Activated CD4-positive, alpha-beta T cell treated with anti-CD3 and anti-CD28 coated beads, Interleukin-2, amount 50 U/mL, for 16 hours (primary cell): Measurements from ENCODE around the gene MYADM.
"Not testable (repeated sequence)": the region's sequence is repeated elsewhere in the genome, so short reads cannot be mapped to it uniquely, and the experiment has no call there.

Experiments used
- DNase-seq: peaks from one replicate; pipeline ENCODE4 v3.0.0-alpha.2; 2020

MYADM gene

GRCh38 chr19:53868892-53869804, 1.5 kb downstream of the MYADM start:
- peak; percentile 86 for DNase-seq

- not testable (repeated sequence) for DNase-seq
Measured at GRCh38 chr19:53869805-53870484, 2.3 kb downstream of the MYADM start.

GRCh38 chr19:53870485-53870844, 2.8 kb downstream of the MYADM start:
- DNase-seq: no peak

DNA sequence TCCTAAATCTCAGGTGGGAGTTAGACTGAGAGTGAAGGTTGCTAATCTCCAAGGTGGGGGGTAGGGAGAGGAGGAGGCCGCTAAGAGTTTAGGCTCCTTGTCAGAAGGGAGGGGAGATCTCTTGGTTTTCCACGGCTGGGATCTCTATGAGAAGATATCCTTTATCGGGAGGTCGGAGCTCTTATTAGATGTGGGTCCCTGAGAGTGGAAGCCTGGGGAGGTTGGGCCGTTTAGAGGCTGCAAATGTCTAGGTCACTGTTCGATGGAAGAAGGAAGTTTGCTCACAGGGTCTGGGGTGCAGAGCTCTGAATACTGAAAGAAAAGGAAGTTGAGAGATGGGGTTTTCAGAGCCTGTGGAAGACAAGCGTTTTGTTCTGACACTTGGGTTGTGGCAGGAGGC, 3.8 kb downstream of the MYADM start:
- DNase-seq: no peak

GRCh38 chr19:53872762-53873161, 5.1 kb downstream of the MYADM start:
- DNase-seq: no peak

DNA sequence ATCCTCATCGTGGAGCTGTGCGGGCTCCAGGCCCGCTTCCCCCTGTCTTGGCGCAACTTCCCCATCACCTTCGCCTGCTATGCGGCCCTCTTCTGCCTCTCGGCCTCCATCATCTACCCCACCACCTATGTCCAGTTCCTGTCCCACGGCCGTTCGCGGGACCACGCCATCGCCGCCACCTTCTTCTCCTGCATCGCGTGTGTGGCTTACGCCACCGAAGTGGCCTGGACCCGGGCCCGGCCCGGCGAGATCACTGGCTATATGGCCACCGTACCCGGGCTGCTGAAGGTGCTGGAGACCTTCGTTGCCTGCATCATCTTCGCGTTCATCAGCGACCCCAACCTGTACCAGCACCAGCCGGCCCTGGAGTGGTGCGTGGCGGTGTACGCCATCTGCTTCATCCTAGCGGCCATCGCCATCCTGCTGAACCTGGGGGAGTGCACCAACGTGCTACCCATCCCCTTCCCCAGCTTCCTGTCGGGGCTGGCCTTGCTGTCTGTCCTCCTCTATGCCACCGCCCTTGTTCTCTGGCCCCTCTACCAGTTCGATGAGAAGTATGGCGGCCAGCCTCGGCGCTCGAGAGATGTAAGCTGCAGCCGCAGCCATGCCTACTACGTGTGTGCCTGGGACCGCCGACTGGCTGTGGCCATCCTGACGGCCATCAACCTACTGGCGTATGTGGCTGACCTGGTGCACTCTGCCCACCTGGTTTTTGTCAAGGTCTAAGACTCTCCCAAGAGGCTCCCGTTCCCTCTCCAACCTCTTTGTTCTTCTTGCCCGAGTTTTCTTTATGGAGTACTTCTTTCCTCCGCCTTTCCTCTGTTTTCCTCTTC, 6.3 kb downstream of the MYADM start:
- DNase-seq: no peak

DNA sequence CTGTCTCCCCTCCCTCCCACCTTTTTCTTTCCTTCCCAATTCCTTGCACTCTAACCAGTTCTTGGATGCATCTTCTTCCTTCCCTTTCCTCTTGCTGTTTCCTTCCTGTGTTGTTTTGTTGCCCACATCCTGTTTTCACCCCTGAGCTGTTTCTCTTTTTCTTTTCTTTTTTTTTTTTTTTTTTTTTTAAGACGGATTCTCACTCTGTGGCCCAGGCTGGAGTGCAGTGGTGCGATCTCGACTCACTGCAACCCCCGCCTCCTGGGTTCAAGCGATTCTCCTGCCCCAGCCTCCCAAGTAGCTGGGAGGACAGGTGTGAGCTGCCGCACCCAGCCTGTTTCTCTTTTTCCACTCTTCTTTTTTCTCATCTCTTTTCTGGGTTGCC, 6.9 kb downstream of the MYADM start:
- DNase-seq: no peak

DNA sequence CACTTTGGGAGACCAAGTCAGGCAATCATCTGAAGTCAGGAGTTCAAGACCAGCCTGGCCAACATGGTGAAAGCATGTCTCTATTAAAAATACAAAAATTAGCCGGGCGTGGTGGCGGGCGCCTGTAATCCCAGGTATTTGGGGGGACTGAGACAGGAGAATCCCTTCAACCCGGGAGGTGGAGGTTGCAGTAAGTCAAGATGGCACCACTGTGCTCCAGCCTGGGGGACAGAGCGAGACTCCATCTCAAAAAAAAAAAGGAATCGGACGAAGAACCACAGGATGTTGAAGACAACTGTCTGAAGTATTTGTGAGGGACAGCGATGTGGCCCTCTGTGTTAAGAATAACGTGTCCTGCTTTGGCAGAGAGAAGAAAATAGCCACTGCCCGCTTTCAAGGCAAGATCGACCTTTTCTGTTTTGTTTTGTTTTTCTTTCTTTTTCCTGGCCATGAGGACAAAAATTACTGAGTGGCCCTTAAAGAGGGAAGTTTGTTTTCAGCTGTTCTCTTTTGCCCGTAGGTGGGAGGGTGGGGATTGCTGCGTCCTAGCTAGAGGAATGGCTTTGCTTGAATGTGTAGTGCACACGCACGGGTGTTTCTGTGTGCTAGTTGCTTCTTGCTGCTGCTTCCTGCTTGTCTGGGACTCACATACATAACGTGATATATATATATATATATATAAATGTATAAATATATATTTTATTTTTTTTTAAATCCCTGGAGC, 8.1 kb downstream of the MYADM start:
- no peak for DNase-seq

DNA sequence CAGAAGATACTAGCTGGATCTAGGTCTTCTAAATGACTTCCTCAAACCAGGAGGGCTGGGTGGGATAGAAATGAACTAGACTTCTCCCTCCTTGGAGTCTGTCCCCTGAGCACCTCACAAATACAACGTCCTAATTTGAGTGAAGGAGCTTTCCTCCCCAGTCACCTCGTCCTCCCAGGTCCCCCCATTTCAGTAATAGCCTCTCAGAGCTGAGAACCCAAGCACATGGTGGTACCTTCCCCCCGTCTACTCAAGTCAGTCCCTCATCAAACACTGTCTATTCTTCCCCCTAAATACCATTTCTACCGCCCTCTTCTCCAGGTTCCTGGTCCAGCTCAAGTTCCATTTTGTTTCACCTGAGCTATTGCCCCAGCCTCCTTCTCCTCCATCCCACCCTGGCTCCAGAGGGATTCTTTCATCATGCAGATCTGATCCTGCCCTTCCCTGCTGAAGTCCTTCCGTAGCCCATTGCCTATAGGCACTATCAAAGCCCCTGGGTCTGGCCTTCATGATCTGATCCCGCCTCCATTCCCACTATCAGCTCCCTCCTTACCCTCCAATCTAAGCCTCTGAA, 9.1 kb downstream of the MYADM start:
- DNase-seq: no peak

GRCh38 chr19:53877361-53877766, 9.7 kb downstream of the MYADM start:
- no peak for DNase-seq

GRCh38 chr19:53878776-53879139, 11.1 kb downstream of the MYADM start:
- no peak for DNase-seq

DNA sequence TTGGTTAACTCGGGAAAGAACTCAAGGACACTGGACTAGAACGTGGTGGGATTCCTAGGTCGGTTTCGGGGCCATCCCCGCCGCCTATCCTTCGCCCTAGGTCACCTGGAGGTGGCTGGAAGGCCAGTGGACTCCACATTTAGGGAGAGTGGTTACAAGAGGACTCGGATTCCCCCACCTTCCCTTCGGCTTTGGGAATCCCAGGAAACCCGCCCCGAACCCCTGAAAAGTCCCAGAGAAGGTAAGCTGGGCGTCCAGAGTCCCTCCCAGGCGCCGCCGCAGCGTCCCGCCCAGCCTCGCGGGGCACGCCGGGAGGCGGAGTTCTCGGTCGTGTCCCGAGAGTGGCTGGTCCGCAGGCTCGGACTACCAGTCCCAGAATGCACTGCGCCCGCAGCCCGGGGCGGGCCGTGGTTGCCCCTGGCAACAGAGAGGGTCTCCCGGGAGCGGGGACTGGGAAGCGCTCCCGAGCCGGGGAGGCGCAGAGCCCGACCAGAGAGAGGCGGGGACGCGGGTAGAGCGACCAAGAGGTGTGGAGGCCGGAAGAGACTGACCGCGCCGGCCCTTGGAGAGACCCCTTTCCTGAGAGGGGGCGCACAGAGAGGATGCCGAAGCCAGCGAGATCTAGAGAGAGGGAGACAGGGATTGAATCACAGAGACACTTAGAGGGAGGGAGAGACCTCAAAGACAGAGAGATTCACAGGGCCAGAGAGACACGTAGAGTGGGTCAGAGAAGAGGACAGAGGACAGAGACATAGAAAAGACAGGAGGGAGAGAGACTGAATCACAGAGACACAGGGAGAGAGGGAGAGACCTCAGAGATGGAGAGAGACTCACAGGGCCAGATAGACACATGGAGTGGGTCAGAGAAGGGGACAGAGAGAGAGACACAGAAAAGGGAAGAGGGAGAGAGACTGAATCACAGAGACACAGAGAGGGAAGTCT, 11.7 kb downstream of the MYADM start:
- DNase-seq: peak; percentile 84

DNA sequence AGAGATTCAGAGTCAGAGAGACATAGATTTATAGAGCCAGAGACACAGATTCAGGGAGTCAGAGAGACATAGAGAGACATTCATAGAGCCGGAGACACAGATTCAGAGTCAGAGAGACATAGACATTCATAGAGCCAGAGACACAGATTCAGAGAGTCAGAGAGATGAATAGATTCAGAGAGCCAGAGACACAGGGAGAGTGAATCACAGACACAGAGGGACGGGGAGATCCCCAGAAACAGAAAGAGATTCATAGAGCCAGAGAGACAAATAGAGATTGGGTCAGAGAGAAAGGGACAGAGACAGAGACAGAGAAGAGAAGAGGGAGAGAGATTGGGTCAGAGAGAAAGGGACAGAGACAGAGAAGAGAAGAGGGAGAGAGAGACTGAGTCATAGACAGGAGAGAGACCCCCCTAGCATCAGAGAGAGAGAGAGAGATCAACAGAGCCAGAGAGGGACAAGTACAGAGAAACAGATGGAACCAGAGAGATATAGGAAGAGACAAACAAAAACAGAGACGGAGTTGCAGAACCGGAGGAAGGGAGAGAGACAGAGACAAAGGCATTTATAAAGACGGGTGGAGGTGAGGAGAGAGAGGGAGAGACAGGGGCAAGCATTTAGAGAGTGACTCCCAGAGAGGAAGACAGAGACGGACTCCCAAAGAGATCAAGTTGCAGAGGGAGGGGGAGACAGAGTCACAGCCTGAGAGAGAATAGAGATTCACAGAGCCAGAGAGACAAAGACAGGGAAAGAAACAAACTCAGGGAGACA, 13.2 kb downstream of the MYADM start:
- no peak for DNase-seq

GRCh38 chr19:53881482-53882390, 14.1 kb downstream of the MYADM start, which contains the start of gene PRKCG:
PRKCG (plus strand) TSS chr19:53882197; CDS start chr19:53882495, 298 bp downstream.
- no peak for DNase-seq

DNA sequence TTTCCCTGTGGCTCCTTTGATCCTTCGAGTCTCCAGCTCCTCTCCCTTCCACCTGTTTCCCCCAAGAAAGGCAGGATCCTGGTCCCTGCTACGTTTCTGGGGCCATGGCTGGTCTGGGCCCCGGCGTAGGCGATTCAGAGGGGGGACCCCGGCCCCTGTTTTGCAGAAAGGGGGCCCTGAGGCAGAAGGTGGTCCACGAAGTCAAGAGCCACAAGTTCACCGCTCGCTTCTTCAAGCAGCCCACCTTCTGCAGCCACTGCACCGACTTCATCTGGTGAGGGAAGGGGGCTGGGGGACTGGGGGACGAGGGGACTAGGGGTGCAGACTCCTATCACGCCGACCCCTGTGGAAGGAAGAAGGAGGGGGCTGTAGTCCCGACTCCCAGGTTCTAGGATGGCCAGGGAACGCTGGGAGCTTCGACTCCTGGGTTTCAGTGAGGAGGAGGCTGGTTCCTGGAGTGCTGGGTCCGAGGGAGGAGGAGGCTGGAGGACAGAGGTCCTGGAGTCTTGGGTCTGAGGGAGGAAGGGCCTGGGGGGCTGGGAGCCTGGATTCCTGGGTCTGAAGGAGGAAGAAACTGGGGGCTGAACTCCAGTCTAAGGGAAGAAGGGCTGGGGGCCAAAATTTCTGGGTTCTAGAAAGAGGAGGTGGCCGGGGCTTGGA, 14.8 kb downstream of the MYADM start:
- DNase-seq: no peak

DNA sequence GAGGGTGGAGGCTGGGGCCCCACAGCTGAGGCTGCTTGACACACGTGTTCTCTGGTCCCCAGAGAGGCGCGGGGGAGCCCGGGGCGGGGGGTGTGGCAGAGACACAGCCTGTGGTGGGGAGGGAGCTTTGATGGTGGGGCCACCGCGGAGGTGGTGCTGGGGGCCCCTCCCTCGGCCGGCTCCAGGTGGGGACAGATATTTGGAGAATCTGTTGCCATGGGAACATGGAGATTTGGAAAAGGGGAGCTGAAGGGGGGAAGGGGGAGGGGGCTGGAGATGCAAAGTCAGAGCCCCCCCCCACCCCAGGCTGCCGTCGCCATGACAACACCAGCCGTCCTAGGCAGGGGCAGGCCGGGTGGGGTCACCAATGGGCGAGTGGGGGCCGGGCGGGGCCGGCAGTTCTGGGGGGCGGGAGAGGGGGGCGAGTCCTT, 15.6 kb downstream of the MYADM start:
- DNase-seq: no peak

GRCh38 chr19:53883741-53884140, 16.1 kb downstream of the MYADM start:
- DNase-seq: no peak

GRCh38 chr19:53884256-53884655, 16.6 kb downstream of the MYADM start:
- DNase-seq: no peak

DNA sequence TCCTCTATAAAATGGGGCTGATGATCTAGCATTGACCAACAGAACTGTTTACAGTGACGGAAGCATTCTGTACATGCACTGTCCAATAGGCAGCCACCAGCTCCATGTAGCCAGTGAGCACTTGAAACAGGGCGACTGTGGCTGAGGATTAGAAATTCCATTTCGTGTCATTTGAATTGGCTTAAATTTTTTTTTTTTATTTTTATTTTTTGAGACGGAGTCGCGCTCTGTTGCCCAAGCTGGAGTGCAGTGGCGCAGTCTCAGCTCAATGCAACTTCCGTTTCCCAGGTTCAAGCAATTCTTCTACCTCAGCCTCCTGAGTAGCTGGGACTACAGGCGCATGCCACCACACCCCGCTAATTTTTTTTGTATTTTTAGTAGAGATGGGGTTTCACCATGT, 17.4 kb downstream of the MYADM start:
- DNase-seq: no peak
